ENCODE measurements around the gene DCLK3.

DNA sequence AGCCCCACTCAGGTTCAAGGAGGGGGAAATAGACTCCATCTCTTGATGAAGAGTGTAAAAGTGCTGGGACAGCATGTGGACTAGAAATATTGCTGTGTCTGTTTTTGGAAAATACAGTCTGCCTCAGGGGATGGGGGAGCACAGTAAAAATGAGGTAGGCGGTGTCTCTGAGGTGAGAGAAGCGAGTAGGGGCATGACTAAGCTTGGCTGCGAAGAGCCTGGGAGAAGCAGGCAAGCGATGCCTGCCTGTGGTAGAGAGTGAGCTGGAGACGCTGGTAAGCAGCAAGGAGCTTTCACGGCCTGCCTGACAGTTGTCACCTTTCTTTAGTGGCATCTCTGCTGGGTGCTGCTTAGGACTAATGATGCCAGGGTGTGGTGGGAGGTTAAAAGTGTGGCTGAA is 49.0 kb upstream of the DCLK3 start:
- TF ChIP-seq, protein P1, sequence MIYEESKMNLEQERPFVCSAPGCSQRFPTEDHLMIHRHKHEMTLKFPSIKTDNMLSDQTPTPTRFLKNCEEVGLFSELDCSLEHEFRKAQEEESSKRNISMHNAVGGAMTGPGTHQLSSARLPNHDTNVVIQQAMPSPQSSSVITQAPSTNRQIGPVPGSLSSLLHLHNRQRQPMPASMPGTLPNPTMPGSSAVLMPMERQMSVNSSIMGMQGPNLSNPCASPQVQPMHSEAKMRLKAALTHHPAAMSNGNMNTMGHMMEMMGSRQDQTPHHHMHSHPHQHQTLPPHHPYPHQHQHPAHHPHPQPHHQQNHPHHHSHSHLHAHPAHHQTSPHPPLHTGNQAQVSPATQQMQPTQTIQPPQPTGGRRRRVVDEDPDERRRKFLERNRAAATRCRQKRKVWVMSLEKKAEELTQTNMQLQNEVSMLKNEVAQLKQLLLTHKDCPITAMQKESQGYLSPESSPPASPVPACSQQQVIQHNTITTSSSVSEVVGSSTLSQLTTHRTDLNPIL (CRISPR knock-in tag; IDR thresholded peaks at IDR 0.05; ENCODE audit: low read depth): no peak
- no peak for TF ChIP-seq ISL1 (CRISPR knock-in tag; IDR thresholded peaks at IDR 0.05)
